Cardiac muscle cell (in vitro differentiated cells and primary cell): ENCODE results near the gene LINC00632. TPM values are rescaled to one million over a fixed set of nuclear protein-coding genes. Genes with fewer than 3 reads are reported as not detected.
A peak's percentile ranks its signal among the peaks of the same experiment; 100 is the strongest.
"Not testable (repeated sequence)": the region's sequence is repeated elsewhere in the genome, so short reads cannot be mapped to it uniquely, and the experiment has no call there.

Experiments
- DNase-seq, 2 donors: peaks; one replicate each; pipeline versions ENCODE4 v3.0.0 to v3.0.0-alpha.2; 2010 to 2017; ENCODE audit warnings: low read depth in 1 of 2, low spot score in 1 of 2
- H3K27ac ChIP-seq: fragments of 200-600 bp; sonication (generic); 2 replicates; pipeline ENCODE4 v1.5.1; 2016
- H3K27me3 ChIP-seq: fragments of 200-600 bp; sonication (generic); 2 replicates; pipeline ENCODE4 v1.6.0; 2016; ENCODE audit warnings: control low read depth
- H3K36me3 ChIP-seq: fragments of 200-600 bp; sonication (generic); 2 replicates; pipeline ENCODE4 v1.5.1; 2016; ENCODE audit warnings: control low read depth
- H3K4me1 ChIP-seq: fragments of 200-600 bp; sonication (generic); 2 replicates; pipeline ENCODE4 v1.8.1; 2017; ENCODE audit warnings: low read depth, mild to moderate bottlenecking, mixed run types
- H3K4me3 ChIP-seq: fragments of 200-600 bp; sonication (generic); 2 replicates; pipeline ENCODE4 v1.5.1; 2016; ENCODE audit warnings: mild to moderate bottlenecking
- H3K9me3 ChIP-seq: fragments of 200-600 bp; sonication (generic); 2 replicates; pipeline ENCODE4 v1.5.1; 2017; ENCODE audit warnings: low read depth, mild to moderate bottlenecking, control low read depth
- CTCF ChIP-seq: IDR thresholded peaks from 2 replicates; pipeline ENCODE4 v1.5.1; 2012; ENCODE audit warnings: low read depth, mild to moderate bottlenecking, low read length
- polyA plus RNA-seq: library from polyadenylated mRNA; unstranded; fragments of >200 nt; fragmentation: Nextera tagmentation; extraction: Ambion mirVana; gene quantifications from 2 replicates; pipeline ENCODE4 v1.2.1, GENCODE V29; 2016
- total RNA-seq: library from RNA; depleted of rRNA; stranded (reverse); fragments of >200 nt; gene quantifications from 2 replicates; pipeline ENCODE4 v1.2.3, GENCODE V29; 2016

Gene LINC00632
- total RNA-seq (9.4 TPM in 2 replicates), polyA plus RNA-seq (6.3 and 6.5 TPM in 2 replicates)

GRCh38 chrX:140709421-140709846 lies at the start of gene LINC00632:
Gene LINC00632 (plus strand): TSS chrX:140709759.
- Histone ChIP-seq H3K4me3 (no peak within 1 kb of the TSS), H3K36me3 (no peaks in the 10 kb centered on the region), H3K27me3 (peaks cover 6% of the 10 kb centered on the region), H3K9me3 (no peaks in the 10 kb centered on the region), H3K4me1 (no peaks in the 10 kb centered on the region), H3K27ac (no peak within 1 kb of the TSS)
- no peak for TF ChIP-seq CTCF
- DNase-seq = no peak

DNA sequence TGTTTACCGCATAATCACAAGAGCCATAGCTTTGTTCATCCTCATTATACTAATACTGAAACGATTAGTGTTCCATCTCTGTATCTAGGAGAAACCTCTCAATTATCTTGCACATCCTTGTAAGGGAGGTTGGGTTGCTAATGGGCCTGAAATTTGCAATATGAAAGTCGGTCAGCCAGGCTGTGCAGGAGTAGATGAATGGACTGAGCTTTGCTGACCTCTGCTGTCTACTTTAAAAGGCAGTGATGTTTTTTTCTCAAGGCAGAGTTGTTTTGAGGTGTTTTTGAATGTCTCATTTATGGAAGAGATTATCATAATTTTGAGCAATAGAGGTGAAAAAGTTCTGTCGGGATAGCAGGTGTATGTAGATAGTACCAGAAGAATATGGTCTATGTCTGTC lies 47.9 kb upstream of the LINC00632 start:
- Histone ChIP-seq H3K36me3 (no peaks in the 10 kb centered on the region), H3K27me3 (peaks cover 82% of the 10 kb centered on the region), H3K4me3 (no peak overlapping the region), H3K27ac (no peak overlapping the region), H3K4me1 (no peaks in the 10 kb centered on the region), H3K9me3 (no peaks in the 10 kb centered on the region)
- TF ChIP-seq CTCF = no peak
- DNase-seq = peak in 1 of 2 donors; percentile 0

DNA sequence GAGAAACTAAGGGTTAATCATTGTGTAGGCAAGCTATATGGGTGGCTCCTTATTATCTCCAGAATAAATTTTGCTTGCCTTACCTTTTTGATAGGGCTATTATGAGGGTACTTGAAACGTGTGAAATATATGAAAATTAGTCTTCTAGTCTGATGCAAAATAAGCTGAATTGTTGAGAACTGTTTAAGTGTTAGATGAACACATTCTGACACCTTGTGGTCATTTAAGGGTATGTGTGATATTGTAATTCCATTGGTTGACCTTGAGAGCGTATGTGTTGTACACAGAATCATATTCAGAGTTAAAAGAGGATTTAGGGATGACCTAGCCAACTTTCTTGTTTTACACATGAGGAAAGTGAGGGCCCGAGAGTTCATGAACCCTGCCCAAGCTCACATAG lies 44.6 kb upstream of the LINC00632 start:
- no peaks in the 10 kb centered on the region for H3K9me3 ChIP-seq
- H3K4me3 ChIP-seq = no peak overlapping the region
- H3K27ac ChIP-seq = no peak overlapping the region
- peak; percentile 33 for TF ChIP-seq CTCF
- H3K4me1 ChIP-seq = no peaks in the 10 kb centered on the region
- peaks cover 85% of the 10 kb centered on the region for H3K27me3 ChIP-seq
- DNase-seq = peak; percentile 10 to 41
- H3K36me3 ChIP-seq = no peaks in the 10 kb centered on the region

GRCh38 chrX:140672840-140673731 lies 36.5 kb upstream of the LINC00632 start:
- no peaks in the 10 kb centered on the region for H3K4me1 ChIP-seq
- peaks cover 78% of the 10 kb centered on the region for H3K27me3 ChIP-seq
- H3K27ac ChIP-seq = no peak overlapping the region
- no peak overlapping the region for H3K4me3 ChIP-seq
- no peak for TF ChIP-seq CTCF
- no peaks in the 10 kb centered on the region for H3K9me3 ChIP-seq
- no peak for DNase-seq
- H3K36me3 ChIP-seq = no peaks in the 10 kb centered on the region

DNA sequence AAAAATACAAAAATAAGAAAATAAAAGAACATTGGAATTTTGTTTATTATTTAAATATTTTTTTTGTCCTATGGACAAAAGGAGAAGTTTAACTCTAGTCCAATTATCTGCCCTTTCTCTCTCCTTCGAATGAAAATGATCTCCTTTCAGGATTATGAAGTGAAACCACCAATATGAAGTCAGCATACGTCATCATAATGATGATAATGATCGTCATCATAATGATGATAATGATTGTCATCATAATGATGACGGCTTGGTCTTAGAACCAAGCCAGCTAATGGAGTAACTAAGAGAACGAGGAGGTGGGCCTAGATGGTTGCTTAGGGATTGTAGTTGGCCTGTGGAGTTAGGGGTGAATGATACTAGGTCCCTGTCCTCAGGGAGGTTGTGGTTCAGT lies 21.9 kb upstream of the LINC00632 start:
- Histone ChIP-seq H3K36me3 (no peaks in the 10 kb centered on the region), H3K27me3 (peaks cover 9% of the 10 kb centered on the region)

GRCh38 chrX:140691596-140691995 lies 18.0 kb upstream of the LINC00632 start:
- not testable (repeated sequence) for H3K4me3 ChIP-seq, H3K4me1 ChIP-seq, DNase-seq, H3K27me3 ChIP-seq, H3K9me3 ChIP-seq, H3K36me3 ChIP-seq, H3K27ac ChIP-seq

More for the DNA sequence above, 21.9 kb upstream of the LINC00632 start:
- Histone ChIP-seq H3K4me1 (no peaks in the 10 kb centered on the region), H3K9me3 (no peaks in the 10 kb centered on the region), H3K4me3 (no peak overlapping the region), H3K27ac (no peak overlapping the region)
- no peak for DNase-seq
- TF ChIP-seq CTCF = no peak
